Measurements from ENCODE around the gene FN1.

DNA sequence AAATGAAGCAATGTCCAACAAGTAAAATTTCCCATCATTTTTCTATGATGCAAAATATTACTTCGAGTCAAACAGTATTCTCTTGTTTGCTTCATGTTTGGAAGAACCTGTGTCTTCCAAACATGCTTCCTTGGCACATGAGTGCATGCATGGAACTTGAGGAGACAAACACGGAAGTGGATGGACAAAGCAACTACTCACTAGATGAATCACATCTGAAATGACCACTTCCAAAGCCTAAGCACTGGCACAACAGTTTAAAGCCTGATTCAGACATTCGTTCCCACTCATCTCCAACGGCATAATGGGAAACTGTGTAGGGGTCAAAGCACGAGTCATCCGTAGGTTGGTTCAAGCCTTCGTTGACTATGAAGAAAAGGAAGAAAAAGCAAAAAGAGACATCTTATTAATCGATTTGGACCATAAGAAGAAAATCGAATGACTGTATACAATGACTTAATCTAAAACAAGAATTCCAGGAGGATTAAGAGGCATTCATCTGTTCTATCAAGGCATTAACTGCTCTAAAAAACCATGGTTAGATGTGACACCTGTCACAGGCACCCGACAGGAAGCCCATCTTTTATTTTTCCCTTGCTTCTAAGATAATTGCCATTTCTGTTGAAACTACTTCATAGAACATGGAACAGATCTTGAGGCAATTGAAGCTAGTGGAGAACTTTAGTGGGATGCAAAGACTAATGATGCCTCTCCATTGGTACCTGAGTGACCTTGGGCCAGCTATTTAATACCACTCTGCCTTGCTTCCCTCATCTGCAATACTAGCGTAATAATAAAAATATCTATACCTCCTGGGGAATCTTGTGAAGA lies 68.0 kb downstream of the FN1 start:
- TF ChIP-seq RAD21 (IDR thresholded peaks at IDR 0.05; ENCODE audit: low read depth) (no peak), POLR2A (IDR thresholded peaks at IDR 0.05; ENCODE audit: borderline replicate concordance, extremely low read depth, insufficient read depth, insufficient read length) (no peak)
